ENCODE measurements around the gene PLOD3.

PLOD3 gene

DNA sequence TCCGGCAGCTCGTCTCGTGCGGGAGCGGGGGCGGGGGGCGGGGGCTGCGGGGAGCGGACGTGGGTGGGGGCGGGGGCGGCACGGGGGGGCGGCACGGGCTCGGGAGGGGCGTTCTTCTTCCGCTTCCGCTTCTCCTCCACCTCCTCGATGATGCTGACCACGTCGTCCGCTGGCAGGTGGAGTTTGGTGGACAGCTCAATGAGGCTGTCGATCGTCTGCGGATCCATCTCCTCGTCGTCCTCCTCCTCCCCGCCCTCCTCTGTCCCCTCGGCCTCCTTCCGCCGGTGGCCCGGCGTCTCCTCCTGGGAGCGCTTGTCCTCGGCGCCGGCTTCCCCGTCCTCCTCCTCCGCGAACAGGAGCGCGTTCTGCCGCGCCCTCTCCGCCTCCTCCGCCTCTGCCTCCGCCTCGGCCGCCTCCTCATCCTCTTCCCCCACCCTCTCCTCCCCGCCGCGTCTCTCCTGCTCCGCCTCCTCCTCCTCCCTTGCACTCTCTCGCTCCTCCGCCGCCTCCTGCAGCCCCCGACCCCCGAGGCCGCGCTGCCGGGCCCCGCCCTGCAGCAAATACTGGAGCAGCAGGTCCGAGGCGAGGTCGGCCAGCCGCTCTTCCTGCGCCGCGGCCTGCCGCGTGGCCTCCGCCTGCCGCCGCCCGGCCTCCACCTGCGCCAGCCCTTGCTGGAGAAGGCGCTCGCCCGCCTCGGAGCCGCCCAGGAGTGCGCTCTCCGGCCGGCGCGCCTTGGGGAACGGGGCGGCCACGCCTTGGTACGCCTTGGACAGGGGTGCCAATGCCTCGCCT, 53.9 kb downstream of the PLOD3 start:
- DNase-seq: no peak

DNA sequence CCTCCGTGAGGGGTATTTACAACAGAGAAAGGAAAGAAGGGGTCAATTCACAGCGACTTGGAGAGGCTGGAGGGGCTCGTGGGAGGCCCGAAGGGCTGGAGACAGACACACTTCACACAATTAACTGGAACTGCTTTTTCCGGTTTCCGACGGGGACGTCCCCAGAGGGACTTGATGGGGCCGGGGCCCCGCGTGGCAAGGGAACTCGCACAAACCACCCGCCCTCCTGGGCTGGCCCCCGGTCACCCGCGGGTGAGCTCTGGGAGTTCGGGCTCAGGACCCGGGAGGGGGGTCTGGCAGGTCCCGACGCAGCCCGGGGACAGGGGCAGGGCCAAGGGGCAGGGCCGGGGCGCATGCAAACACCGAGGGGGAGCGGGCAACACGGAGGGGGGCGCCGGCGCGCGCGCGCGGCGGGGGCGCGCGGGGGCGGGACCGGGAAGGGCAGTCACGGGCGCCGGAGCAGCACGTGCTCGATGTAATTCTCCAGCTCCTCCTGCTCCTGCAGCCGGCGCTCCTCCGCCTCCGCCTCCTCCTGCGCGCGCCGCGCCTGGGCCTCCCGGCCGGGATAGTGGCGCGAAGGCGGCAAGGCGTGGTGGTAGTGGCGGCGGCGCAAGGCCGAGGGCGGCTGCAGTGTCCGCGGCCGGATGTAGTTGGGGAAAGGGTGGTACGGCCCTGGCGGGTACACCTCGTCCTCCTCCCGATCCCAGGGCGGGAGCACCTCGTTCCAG, 54.7 kb downstream of the PLOD3 start:
- no peak for DNase-seq

DNA sequence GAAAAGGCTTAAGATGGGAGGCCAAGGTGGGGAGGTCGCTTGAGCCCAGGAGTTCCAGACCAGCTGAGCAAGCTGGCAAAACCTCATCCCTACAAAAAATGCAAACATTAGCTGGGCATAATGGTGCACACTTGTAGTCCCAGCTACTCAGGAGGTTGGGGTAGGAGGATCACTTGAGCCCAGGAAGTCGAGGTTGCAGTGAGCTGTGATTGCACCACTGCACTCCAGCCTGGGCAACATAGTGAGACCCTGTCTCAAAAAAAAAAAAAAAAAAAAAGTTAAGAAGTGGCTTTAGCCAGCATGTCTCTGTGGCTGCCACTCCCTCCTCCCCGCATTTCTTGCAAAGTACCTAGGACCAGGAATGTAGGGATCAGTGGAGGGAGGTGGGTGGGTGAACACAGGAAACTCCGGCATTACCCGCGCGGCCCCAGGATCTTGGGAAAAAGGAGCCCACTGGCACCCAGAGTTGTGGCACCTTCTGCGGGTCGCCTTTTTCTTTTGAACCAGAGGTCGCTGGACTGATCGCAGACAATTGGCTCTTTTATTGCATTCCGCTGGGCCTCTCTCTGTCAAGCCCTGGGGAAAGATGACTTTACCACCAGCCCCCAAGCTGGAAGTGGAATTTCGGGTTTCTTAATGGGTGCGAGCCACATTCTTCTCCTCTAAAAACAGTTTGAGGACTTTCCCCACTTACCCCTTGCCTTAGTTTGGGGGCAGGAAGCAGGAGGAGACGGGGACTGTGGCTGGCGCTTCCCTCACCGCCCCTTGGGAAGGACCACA, 55.5 kb downstream of the PLOD3 start:
- DNase-seq: no peak

DNA sequence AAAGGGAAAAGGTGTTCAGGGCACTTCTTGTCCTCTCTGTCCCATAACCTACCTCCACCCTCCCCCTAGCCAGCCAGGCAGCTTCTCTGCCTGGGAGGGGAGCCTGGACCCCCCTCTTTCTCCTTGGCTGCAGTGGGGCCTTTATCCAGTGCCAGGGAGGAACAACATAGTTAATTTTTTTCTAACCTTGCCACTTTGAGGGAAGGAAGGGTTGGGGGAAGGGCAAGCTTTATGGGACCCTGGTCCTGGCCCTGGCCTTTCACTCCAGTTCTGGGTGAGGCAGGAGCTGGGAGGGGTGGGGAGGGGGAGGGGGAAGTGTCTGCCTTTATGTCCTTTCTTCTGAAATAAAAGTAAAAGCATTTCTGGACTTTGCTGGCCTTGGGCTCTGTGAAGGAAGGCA, 56.5 kb downstream of the PLOD3 start:
- no peak for DNase-seq

DNA sequence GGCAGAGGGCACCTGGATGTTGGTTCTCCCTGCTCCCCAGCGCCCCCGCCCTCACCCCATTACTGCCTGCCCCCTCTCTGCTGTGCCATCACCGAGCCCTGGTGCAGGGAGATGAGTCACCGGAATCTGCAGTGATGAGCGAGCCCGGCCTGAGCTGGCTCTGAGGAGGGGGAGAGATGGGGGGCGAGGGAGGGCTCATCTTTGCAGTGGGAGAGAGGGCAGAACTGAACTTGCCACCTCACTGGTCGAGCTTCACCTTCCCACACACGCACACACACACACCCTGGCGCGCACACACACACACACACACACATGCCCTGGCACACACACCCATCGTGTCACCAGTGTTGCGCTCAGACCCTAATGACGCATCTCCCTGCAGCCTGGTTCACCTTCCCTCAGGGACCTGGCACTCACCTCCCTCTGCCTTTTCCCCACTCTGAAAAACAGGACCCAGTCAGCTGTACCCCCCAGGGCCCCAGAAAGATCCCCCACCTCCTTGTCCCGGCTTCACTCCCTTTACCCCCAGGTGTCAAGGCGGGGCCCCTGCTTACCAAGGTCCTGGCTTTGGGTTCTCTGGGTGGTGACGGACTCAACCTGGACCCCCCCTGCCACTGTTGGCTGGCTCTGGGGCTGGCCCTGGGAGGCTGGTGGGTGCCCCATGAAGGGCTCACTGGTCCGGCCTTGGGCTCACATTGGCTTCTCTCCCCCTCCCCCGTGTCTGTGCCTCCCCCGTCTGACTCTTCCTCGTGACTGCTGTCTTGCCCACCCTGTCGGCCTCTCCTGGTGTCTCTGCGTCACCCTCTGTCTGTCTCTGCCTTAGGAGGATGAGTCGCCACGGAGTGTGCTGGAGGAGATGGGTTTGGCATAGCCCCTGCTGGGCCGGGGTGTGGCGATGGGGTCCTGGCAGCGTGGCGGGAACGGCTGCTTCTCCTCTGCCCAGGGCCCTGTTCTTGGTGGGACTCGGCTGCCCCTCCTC, 57.4 kb downstream of the PLOD3 start:
- DNase-seq: no peak

DNA sequence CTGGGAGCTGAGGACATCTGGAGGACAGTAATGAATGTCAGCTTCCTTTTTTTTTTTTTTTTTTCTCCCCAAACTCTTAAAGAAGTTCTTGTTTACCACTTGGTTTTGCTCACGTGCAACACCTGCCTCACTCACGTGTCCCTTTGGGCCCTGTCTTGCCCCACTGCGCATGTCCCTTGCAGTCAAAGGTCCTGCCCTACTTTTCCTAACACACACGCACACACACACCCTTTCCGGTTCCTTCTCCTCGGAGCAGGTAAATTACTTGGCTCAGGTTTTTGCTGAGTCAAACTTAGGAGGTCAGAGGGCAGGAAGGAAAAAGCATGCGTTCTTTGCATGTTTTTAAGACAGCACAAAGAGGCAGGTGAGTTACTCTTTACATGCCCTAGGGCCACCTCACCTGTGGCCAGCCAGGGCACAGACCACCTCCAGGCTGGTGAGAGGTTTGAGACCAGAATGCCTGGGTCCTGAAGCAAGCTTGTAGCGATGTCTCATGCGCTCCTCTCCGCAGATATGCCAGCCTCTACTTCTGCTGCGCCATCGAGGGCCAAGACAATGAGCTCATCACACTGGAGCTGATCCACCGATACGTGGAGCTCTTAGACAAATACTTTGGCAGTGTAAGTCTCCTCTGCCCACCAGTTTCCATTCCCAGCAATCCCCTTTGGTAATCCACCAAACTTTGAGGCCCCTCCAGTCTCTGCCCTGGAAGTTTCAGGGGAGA, 60.4 kb downstream of the PLOD3 start:
- no peak for DNase-seq

DNA sequence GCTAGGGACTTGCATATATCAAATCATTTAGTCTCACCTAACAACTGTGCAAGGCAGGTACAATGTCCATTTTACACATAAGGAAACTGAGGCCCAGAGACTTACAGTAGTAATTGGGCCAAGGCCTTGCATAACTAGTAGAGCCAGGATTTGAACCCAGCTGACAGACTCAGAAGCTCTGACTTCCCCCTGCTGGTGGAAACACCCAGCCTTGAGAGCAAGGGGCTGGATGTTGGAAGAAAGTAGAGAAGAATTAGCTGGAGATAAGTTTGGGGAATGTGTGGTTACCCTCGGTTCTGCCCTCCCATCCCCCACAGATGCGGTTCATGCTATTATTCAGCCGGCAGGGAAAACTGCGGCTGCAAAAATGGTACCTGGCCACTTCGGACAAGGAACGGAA, 61.1 kb downstream of the PLOD3 start:
- DNase-seq: no peak
